GM23338 (cell line): ENCODE measurements around the gene SLC7A6. TPM values are rescaled to one million over a fixed set of nuclear protein-coding genes. Genes with fewer than 3 reads are reported as not detected.

Experiments used
- ATAC-seq: fragments of 200-7000 bp; cut with Tn5 transposase; 3 replicates; pipeline ENCODE4 v1.9.1; 2020
- DNase-seq: peaks from one replicate; pipeline ENCODE4 v3.0.0-alpha.2; 2015; ENCODE audit warnings: low spot score
- H2AFZ ChIP-seq: fragments of 200-600 bp; sonication (generic); 2 replicates; pipeline ENCODE4 v1.8.0; 2016; ENCODE audit warnings: antibody characterized with exemption, mild to moderate bottlenecking, moderate library complexity
- H3F3A ChIP-seq: fragments of 200-600 bp; sonication (generic); replicated peaks from 2 replicates; pipeline ENCODE4 v1.8.0; 2017; ENCODE audit warnings: antibody characterized with exemption, mixed run types, low read depth
- H3K27ac ChIP-seq: fragments of 200-600 bp; sonication (generic); 2 replicates; pipeline ENCODE4 v1.6.1; 2016; ENCODE audit warnings: low read depth
- H3K27me3 ChIP-seq: fragments of 200-600 bp; sonication (generic); 2 replicates; pipeline ENCODE4 v1.8.0; 2016; ENCODE audit warnings: mild to moderate bottlenecking, mixed run types, moderate library complexity; ENCODE audit not compliant: insufficient read depth
- H3K36me3 ChIP-seq: fragments of 200-600 bp; sonication (generic); 2 replicates; pipeline ENCODE4 v1.8.0; 2016; ENCODE audit warnings: mild to moderate bottlenecking; ENCODE audit not compliant: insufficient read depth
- H3K4me1 ChIP-seq: fragments of 200-600 bp; sonication (generic); 2 replicates; pipeline ENCODE4 v1.8.0; 2016; ENCODE audit warnings: mild to moderate bottlenecking, moderate library complexity; ENCODE audit not compliant: insufficient read depth
- H3K4me2 ChIP-seq: fragments of 200-600 bp; sonication (generic); 2 replicates; pipeline ENCODE4 v1.7.1; 2017; ENCODE audit warnings: mixed run types
- H3K4me3 ChIP-seq: fragments of 200-600 bp; sonication (generic); 2 replicates; pipeline ENCODE4 v1.6.1; 2016; ENCODE audit warnings: mixed run types
- H3K79me2 ChIP-seq: fragments of 200-600 bp; sonication (generic); replicated peaks from 2 replicates; pipeline ENCODE4 v1.8.0; 2017; ENCODE audit warnings: mild to moderate bottlenecking; ENCODE audit not compliant: insufficient read depth
- H3K9me2 ChIP-seq: fragments of 200-600 bp; sonication (generic); 2 replicates; pipeline ENCODE4 v1.8.0; 2017; ENCODE audit not compliant: insufficient read depth
- H4K20me1 ChIP-seq: fragments of 200-600 bp; sonication (generic); replicated peaks from 2 replicates; pipeline ENCODE4 v1.8.0; 2017; ENCODE audit warnings: mild to moderate bottlenecking; ENCODE audit not compliant: insufficient read depth
- H3K27ac Mint-ChIP-seq: 2 replicates; pipeline ENCODE4 v1.8.0; 2020; ENCODE audit warnings: inconsistent platforms, mild to moderate bottlenecking, moderate library complexity, mixed read lengths
- H3K27me3 Mint-ChIP-seq: 3 replicates; pipeline ENCODE4 v1.8.0; 2022; ENCODE audit warnings: low read depth, mild to moderate bottlenecking, moderate library complexity, mixed read lengths, inconsistent platforms; ENCODE audit not compliant: insufficient read depth, poor library complexity
- H3K36me3 Mint-ChIP-seq: 3 replicates; pipeline ENCODE4 v1.8.0; 2021; ENCODE audit warnings: low read depth, mild to moderate bottlenecking, inconsistent platforms, moderate library complexity, mixed read lengths
- H3K4me1 Mint-ChIP-seq: 3 replicates; pipeline ENCODE4 v1.8.0; 2020; ENCODE audit warnings: mild to moderate bottlenecking, inconsistent platforms, mixed read lengths
- H3K4me3 Mint-ChIP-seq: 3 replicates; pipeline ENCODE4 v1.8.0; 2021; ENCODE audit warnings: moderate library complexity, mild to moderate bottlenecking, inconsistent platforms, mixed read lengths
- H3K9me3 Mint-ChIP-seq: 3 replicates; pipeline ENCODE4 v1.8.0; 2020; ENCODE audit warnings: moderate library complexity, mild to moderate bottlenecking, inconsistent platforms, mixed read lengths
- CREB1 ChIP-seq: fragments of 250-450 bp; sonication (Bioruptor Pico); IDR thresholded peaks from 2 replicates; pipeline ENCODE4 v1.5.0; 2020; ENCODE audit warnings: low read depth, mild to moderate bottlenecking, moderate library complexity
- CTCF ChIP-seq, 2 experiments: fragments of 200-600 bp in 1 of 2; sonication (generic) in 1 of 2; conservative IDR thresholded peaks; 2 replicates each; pipeline versions ENCODE4 v1.5.1 to v1.6.1; 2016 to 2017; ENCODE audit warnings: antibody characterized with exemption in 2 of 2, low read depth in 2 of 2, mild to moderate bottlenecking in 2 of 2, moderate library complexity in 1 of 2
- ETS1 ChIP-seq: IDR thresholded peaks from 2 replicates; pipeline ENCODE4 v1.6.1; 2016; ENCODE audit warnings: antibody characterized with exemption
- EZH2 ChIP-seq: fragments of 200-600 bp; sonication (generic); IDR thresholded peaks from one replicate; pipeline ENCODE4 v1.8.0; 2017; ENCODE audit warnings: antibody characterized with exemption, mild to moderate bottlenecking, low read depth; ENCODE audit not compliant: unreplicated experiment
- EZH2phosphoT487 ChIP-seq: fragments of 200-600 bp; sonication (generic); IDR thresholded peaks from one replicate; pipeline ENCODE4 v1.8.1; 2018; ENCODE audit warnings: antibody characterized with exemption; ENCODE audit not compliant: unreplicated experiment
- JUNB ChIP-seq: IDR thresholded peaks from one replicate; pipeline ENCODE4 v1.6.1; 2016; ENCODE audit warnings: antibody characterized with exemption; ENCODE audit not compliant: unreplicated experiment
- NANOG ChIP-seq: IDR thresholded peaks from 2 replicates; pipeline ENCODE4 v1.6.1; 2016; ENCODE audit warnings: antibody characterized with exemption, borderline replicate concordance
- POLR2AphosphoS5 ChIP-seq: IDR thresholded peaks from 2 replicates; pipeline ENCODE4 v1.6.1; 2016; ENCODE audit warnings: antibody characterized with exemption, low read depth
- REST ChIP-seq: IDR thresholded peaks from one replicate; pipeline ENCODE4 v1.6.1; 2018; ENCODE audit warnings: antibody characterized with exemption; ENCODE audit not compliant: unreplicated experiment
- STAT1 ChIP-seq: IDR thresholded peaks from one replicate; pipeline ENCODE4 v1.6.1; 2016; ENCODE audit warnings: antibody characterized with exemption; ENCODE audit not compliant: unreplicated experiment
- ZNF114 ChIP-seq: fragments of 250-450 bp; sonication (Bioruptor Pico); IDR thresholded peaks from 2 replicates; pipeline ENCODE4 v1.5.0; 2020; ENCODE audit warnings: mild to moderate bottlenecking, moderate library complexity
- ZNF331 ChIP-seq: fragments of 250-450 bp; sonication (Bioruptor Pico); IDR thresholded peaks from 2 replicates; pipeline ENCODE4 v1.5.0; 2020; ENCODE audit warnings: low read depth, mild to moderate bottlenecking, moderate library complexity
- ZNF462 ChIP-seq: fragments of 250-450 bp; sonication (Bioruptor Pico); IDR thresholded peaks from 2 replicates; pipeline ENCODE4 v1.5.0; 2020; ENCODE audit warnings: mild to moderate bottlenecking, moderate library complexity
- polyA plus RNA-seq: library from polyadenylated mRNA; unstranded; fragments of >200 nt; fragmentation: Nextera tagmentation; extraction: Ambion mirVana; gene quantifications from 2 replicates; pipeline ENCODE4 v1.2.1, GENCODE V29; 2016
- total RNA-seq: library from RNA; depleted of rRNA; stranded (reverse); fragments of >200 nt; shearing (Covaris generic); gene quantifications from 2 replicates; pipeline ENCODE4 v1.2.3, GENCODE V29; 2014

SLC7A6 gene
- total and polyA plus RNA-seq, 2 experiments from 2014 or later, result 16.6 to 30.9 TPM

- Histone ChIP-seq H3F3A (peaks cover 9% of the 10 kb centered on the region; the same call in 1 of the 2 replicates), H3K27ac (0 out of 2 replicates have a peak overlapping the region, but pooled peaks have one; percentile 69), H3K4me3 (no peak overlapping the region), H3K79me2 (no peaks in the 10 kb centered on the region), H3K36me3 (peaks cover 12% of the 10 kb centered on the region), H3K4me1 (no peaks in the 10 kb centered on the region; the same call in 1 of the 2 replicates), H3K27me3 (no peaks in the 10 kb centered on the region), H4K20me1 (no peaks in the 10 kb centered on the region; the same call in 1 of the 2 replicates), H3K4me2 (no peak overlapping the region), H2AFZ (no peak overlapping the region), H3K9me2 (no peaks in the 10 kb centered on the region)
- H3K4me3 Mint-ChIP-seq, result no peak overlapping the region
- no peaks in the 10 kb centered on the region for H3K4me1 Mint-ChIP-seq
- H3K36me3 Mint-ChIP-seq, result peaks cover 70% of the 10 kb centered on the region
- H3K27ac Mint-ChIP-seq, result no peak overlapping the region
- TF ChIP-seq REST (no peak), ETS1 (no peak), EZH2 (no peak), ZNF331 (CRISPR knock-in tag) (no peak), ZNF114 (CRISPR knock-in tag) (no peak), EZH2phosphoT487 (no peak), JUNB (no peak), CTCF (conservative IDR thresholded peaks at IDR 0.05; ENCODE audit: low read depth in 2 of 2) (no peak), STAT1 (no peak), ZNF462 (no peak), POLR2AphosphoS5 (no peak), NANOG (no peak), CREB1 (CRISPR knock-in tag) (no peak)
- no peaks in the 10 kb centered on the region for H3K9me3 Mint-ChIP-seq
- DNase-seq, result no peak
- ATAC-seq, result no peak
- no peaks in the 10 kb centered on the region for H3K27me3 Mint-ChIP-seq
These were observed 78.8 kb downstream of the SLC7A6 start for GRCh38 chr16:68343137-68343536.
